Gastroesophageal sphincter (tissue), 3 donors: ENCODE data around the gene HIVEP3.

ENCODE experiments used
- CTCF ChIP-seq, 4 experiments: fragments of 200-600 bp in 2 of 4; fragments of 450-650 bp in 2 of 4; sonication (generic) in 1 of 4; IDR thresholded peaks; one replicate each; pipeline ENCODE4 v1.5.1; 2017 to 2019; ENCODE audit warnings: antibody characterized with exemption in 4 of 4, mild to moderate bottlenecking in 2 of 4, moderate library complexity in 2 of 4
- POLR2A ChIP-seq, 2 donors: fragments of 450-650 bp; IDR thresholded peaks; one replicate each; pipeline ENCODE4 v1.6.1; 2017; ENCODE audit warnings: antibody characterized with exemption in 2 of 2, mild to moderate bottlenecking in 2 of 2, moderate library complexity in 1 of 2
- POLR2AphosphoS5 ChIP-seq: sonication (generic); formaldehyde crosslinking; IDR thresholded peaks from one replicate; pipeline ENCODE4 v1.6.1; 2017; ENCODE audit warnings: antibody characterized with exemption

- TF ChIP-seq POLR2AphosphoS5 (no peak), CTCF (IDR thresholded peaks at IDR 0.05) (no peak), POLR2A (IDR thresholded peaks at IDR 0.05) (no peak)
Observed at GRCh38 chr1:41833519-41834000, 85.2 kb downstream of the HIVEP3 start.
